ENCODE measurements around the gene GBA3. TPM values are rescaled to one million over a fixed set of nuclear protein-coding genes. Genes with fewer than 3 reads are reported as not detected.

Gene GBA3
- total RNA-seq, 1 donor from 2014 or later: not detected

DNA sequence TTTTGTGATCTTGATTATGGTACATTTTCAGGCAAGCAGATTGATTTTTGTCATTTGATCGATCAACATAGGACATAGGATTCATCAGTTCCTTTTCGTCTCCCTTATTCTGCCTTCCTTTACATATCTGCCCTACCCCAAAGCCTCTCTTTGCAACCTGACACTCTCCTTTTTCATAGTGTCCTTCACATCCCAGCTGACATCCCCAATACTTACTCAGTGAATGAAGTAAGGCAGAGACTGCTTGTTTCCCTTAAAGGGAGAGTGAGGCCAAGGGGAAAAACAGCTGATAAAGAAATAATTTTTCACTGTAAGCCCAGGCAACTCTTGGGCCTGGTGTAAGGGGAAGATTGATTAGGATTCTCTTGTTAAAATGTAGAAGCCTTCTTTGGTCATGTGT, 69.8 kb downstream of the GBA3 start:
- ATAC-seq (no peak), DNase-seq (no peak)
- intact Hi-C loops (cut with micrococcal nuclease): no loop called here

DNA sequence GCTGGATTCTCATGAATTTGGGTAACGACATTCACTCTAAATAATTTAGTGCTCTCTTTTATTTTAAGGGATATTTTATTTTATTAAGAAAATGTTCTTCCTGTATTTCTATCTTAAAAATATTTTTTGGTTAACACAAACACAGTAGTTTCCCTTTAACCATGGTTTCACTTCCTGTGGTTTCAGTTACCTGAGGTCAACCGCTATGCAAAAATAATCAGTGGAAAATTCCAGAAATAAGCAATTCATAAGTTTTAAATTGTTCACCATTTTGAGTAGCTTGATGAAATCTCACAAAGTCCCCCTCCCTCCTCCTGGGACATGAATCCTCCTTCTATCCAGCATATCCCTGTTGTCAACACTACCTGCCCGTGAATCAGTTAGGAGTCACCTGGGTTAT, 71.4 kb downstream of the GBA3 start:
- ATAC-seq (no peak), DNase-seq (no peak)
- intact Hi-C loops (cut with micrococcal nuclease): no loop called here

DNA sequence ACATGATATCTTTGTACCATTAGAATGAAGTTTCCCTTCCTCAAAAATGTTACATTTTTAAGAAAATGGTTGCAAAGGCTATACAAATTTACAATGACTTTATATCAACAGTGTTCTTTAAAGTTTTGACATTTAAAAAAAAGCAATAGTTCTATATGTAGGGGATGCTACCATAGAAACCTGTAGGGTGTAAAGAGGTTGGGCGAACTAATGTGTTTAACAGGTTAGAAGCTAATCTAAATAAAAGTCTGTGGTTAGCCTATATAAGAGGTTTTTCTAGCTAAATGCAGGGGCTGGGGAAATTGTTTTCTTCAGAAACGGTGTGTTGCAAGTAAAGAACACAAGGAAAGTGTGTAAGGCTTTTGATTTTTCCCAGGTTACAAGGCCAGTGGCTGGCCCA, 73.3 kb downstream of the GBA3 start:
- ATAC-seq (no peak), DNase-seq (no peak)
- intact Hi-C loops (cut with micrococcal nuclease): no loop called here

DNA sequence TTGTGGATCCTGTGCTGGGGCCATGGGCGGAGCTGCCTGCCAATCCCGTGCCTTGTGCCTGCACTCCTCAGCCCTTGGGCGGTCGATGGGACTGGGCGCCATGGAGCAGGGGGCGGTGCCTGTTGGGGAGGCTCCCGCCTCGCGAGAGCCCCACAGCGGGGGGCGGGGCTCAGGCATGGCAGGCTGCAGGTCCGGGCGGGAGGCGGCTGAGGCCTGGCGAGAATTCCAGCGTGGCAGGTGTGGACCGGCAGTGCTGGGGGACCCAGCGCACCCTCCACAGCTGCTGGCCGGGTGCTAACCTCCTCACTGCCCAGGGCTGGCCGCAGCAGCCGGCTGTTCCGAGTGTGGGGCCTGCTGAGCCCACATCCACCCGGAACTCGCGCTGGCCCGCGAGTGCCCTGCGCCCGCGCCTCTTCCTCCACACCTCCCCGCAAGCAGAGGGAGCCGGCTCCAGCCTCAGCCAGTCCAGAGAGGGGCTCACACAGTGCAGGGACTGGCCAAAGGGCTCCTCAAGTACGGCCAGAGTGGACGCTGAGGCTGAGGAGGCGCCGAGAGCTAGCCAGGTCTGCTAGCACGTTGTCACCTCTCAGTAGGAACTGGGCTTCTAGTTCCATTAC, 85.9 kb downstream of the GBA3 start:
- ATAC-seq (no peak), DNase-seq (peak; percentile 19)
- intact Hi-C loops (cut with micrococcal nuclease): no loop called here

DNA sequence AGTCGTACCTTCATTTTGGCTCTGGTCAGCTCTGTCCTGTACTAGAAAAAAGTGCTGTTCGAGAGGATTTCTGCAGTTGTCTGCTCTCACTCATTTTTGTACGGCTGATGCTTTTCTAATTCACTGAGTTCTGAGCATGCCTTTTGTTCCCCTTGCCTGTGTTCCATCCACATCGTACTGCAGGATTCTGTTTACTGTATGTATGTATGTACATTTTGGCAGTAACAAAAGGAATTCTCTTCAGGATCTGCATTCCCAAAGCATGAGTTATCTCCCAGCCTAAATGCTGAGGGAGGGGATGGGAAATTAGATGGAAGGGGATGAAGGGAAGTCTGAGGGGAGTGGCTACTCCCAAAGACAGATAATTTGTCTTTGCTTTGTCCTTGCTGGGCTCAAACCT, 87.6 kb downstream of the GBA3 start:
- no peak for DNase-seq

DNA sequence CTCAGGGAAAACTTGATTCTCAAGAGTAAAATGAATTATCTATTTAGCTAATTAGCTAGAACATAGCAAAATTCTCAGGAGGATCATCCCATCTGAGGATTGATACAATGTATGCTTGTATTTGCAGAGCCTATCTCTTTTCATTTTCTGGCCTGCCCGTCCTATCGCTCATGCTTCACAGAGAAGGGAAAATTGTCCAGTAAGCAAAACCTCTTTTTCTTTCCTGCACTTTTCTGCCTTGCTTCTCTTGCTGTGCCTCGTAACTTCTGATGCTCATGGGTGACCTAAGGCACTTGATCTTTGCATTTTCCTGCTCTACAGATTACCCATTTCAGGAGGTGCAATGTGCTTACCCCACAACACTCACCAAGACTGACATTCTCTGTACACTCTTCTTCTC, 88.1 kb downstream of the GBA3 start:
- DNase-seq (no peak), ATAC-seq (no peak)
- intact Hi-C loops (cut with micrococcal nuclease): no loop called here

More for the DNA sequence above, 87.6 kb downstream of the GBA3 start:
- ATAC-seq: no peak
- intact Hi-C loops (cut with micrococcal nuclease): no loop called here

DNA sequence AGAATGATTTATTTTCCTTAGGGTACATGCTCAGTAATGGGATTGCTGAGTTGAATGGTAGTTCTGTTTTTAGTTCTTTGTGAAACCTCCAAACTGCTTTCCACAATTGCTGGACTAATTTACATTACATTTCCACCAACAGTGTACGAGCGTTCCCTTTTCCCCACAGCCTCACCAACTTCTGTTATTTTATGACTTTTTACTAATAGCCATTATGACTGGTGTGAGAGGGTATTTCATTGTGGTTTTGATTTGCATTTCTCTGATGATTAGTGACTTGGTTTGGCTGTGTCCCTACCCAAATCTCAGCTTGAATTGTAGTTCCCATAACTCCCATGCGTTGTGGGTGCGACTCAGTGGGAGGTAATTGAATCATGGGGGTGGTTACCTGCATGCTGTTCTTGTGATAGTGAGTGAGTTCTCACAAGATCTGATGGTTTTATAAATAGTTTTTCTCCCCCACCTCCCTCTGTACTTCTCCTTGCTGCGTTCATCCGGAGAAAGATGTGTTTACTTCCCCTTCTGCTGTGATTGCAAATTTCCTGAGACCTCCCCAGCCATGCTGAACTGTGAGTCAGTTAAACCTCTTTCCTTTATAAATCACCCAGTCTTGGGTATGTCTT, 95.1 kb downstream of the GBA3 start:
- DNase-seq (no peak), ATAC-seq (no peak)
- intact Hi-C loops (cut with micrococcal nuclease): no loop called here

DNA sequence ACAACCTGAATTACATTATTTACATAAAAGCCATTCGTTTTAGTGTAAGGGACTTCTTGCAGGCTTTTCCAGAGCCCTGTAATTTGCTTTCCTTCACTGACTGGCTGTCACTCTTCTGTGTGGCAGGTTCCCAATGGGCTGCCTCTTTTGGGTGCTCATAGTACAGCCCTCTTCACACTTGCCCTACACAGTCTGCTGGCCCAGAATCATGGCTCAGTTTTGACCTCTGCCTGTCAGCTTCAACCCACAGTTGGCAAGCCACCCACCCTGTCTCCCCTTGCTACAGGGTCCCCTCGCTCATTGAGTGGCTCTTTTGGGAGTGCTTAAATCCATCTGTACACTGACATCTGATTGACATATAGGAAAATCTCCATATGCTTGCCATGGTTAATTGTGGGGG, 97.9 kb downstream of the GBA3 start:
- DNase-seq: no peak
- ATAC-seq: no peak
- intact Hi-C loops (cut with micrococcal nuclease): no loop called here

DNA sequence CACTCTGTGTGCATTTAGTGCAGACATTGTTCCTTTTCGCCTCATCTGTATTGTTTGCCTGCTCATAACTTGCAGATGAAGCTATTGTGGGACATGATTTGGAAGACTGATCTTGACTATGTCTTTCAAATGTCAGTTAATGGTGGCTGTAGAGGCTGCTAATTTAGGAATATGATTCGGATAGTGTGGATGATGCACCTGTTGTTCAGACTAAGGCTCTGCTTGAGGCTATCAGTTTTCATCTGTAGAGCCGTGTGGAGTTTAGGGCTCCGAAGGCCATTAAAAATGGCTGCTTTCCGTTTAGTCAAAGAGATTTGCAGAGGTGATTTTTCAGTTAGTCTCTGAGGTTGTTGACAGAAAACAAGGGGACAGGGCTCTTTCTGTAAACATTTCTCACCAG, 102.0 kb downstream of the GBA3 start:
- ATAC-seq (no peak), DNase-seq (no peak)
- intact Hi-C loops (cut with micrococcal nuclease): no loop called here

DNA sequence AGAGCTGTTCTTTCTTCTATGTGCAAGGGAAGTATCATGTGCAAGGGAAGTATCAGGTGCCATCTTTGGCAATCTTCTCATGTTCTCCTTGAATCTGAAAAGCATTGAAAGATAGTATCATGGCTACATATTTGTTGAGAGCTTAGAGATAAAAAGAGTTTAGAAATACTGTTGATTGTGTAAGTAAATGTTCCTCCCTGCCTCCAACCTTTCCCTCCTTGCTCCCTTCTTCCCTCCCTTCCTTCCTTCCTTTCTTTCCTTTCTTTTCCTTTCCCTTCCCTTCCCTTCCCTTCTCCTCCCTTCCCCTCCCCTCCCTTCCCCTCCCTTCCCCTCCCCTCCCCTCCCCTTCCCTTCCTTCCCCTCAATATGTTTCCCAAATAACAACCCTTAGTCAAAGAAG, 108.7 kb downstream of the GBA3 start:
- intact Hi-C loops (cut with micrococcal nuclease): no loop called here
- no peak for ATAC-seq
- no peak for DNase-seq

DNA sequence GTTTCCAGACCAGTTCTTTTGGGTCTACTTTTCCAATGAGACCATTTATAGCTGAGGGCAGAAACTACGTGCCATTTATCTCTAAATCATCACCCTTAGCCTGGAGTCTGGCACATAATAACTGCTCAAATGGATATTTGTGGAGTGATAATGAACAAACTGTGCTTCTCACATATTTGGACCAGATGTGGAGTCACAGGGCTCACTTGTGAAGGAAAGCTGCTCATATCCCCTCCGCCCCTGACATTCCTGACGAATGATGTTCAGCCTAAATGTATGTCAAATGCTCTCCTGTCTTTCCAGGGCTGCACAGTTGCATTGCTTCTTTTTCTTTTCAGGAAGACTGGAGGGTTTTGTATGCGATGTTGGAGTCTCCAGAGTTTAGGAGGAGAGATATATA, 110.1 kb downstream of the GBA3 start:
- intact Hi-C loops (cut with micrococcal nuclease): no loop called here
- no peak for ATAC-seq
- no peak for DNase-seq

DNA sequence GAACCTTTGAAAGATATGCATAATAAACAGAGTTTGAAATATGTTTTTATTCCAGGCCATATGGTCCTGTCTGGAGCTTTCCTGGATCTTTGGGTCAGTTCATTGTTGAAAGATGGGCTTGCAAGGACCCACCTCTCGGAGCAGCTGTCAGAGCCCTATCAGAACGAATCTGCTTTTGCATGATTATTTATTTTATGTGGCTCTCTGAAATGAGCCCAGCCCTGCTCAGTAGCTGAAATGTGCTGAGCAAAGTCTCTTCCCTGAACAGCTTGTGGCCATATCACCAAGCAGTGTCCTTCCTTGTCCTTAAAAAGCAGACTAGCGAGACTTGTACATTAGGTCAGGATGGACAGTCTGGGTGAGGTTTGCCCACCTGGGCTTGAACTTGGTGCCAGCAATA, 110.8 kb downstream of the GBA3 start:
- no peak for ATAC-seq
- intact Hi-C loops (cut with micrococcal nuclease): no loop called here
- no peak for DNase-seq

DNA sequence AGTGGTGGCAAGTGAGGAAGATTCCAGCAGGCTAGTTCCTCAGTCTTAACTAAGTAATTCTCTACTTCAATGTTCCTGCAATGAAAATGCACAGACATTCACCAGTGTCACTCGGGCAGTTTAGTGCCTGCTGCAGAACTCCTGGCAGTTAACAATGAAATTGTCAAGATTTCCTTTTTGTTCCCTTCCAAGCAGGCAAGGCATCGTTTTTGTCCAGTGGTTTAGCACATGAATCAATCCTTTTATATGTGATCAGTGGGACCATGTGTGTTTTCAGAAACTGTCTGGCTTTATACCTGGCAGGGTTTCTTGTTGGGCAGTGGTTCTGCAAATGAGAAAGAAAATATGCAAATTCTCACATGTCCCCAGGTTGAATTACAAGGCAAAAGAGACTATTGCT, 122.2 kb downstream of the GBA3 start:
- ATAC-seq: no peak
- no peak for DNase-seq
- intact Hi-C loops (cut with micrococcal nuclease): no loop called here

DNA sequence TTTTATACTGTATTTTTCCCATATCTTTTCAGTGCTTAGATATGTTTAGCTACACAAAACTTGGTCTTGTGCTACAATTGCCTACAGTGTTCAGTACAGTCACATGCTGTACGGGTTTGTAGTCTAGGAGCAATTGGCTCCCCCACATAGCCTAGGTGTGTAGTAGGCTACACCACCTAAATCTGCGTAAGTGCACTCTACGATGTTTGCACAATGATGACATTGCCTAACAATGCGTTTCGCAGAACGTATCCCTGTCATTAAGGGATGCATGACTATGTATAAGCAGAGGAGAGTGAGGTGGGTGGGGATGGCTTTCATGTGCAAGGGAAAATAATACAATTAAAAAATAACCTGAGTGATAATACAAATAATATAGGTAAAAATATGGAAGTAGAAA, 131.4 kb downstream of the GBA3 start:
- no peak for DNase-seq
- no peak for ATAC-seq
- intact Hi-C loops (cut with micrococcal nuclease): no loop called here

DNA sequence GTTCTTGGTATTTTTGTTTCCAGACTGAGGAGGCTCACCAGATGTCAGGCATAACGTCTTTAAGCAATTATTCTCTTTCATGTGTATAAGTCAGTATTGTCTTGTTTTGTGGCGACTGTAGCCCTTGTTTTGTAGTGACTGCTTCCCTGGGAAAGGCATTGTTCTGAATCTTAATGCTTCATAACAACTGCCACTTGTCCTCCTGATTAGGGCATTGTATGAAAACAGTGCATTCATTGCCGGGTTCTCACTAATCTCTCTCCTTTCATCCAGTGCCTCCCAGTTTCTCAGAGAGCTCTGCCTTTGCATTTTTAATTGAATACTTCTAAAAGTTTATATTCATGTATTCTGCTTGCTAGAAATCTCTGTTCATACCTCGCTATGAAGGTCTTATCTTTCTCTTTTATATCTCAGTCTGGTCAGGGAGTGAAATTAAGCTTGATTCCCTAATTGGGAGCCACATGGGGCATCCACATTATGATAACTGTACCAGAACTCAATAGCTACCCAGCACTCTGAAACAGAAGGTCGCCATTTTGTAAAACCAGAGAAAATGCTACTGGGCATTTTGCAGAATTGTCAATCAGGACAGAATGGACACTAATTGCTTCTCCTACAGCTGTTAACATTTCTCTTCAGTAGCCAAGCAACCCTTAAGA, 149.8 kb downstream of the GBA3 start:
- DNase-seq (no peak), ATAC-seq (no peak)

DNA sequence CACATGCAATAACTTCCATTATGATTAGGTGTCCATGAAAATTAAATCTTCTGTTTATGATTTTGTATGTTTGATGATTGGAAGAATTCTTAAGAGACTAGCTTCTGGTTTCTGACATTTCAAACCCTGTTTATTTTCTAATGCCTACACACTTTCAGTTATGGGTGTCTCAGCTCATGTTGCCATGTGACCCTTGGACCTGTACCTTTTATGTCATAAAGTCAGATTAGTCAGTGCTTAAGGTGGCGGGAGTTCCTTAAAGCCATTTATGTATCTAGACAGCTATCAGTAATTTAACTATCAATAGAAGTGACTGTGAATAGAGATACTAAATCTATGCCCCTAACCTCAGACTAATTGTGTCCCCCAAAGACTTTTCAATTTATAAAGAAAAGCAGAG, 155.6 kb downstream of the GBA3 start:
- DNase-seq (no peak), ATAC-seq (no peak)
- intact Hi-C loops (cut with micrococcal nuclease): no loop called here

More for the DNA sequence above, 149.8 kb downstream of the GBA3 start:
- intact Hi-C loops (cut with micrococcal nuclease): no loop called here

DNA sequence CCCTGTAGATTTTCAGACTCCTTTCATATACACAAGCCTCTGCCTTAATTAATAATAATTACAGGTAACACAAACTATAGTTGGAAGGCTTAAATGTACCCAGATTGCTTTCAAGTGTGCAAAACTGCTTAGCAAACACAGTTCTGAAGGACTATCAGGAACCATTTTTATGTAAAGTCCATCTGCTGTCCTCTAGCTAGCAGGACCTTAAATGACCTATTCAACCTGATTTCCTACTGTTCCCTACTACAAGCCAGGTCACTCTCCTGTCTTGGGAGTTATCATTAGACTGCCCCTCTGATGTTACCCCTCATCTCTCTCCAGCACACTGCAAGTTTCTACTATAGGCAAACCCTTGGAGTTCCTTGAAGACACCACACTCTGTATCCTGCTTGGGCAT, 157.3 kb downstream of the GBA3 start:
- intact Hi-C loops (cut with micrococcal nuclease): no loop called here
- DNase-seq (no peak), ATAC-seq (no peak)

DNA sequence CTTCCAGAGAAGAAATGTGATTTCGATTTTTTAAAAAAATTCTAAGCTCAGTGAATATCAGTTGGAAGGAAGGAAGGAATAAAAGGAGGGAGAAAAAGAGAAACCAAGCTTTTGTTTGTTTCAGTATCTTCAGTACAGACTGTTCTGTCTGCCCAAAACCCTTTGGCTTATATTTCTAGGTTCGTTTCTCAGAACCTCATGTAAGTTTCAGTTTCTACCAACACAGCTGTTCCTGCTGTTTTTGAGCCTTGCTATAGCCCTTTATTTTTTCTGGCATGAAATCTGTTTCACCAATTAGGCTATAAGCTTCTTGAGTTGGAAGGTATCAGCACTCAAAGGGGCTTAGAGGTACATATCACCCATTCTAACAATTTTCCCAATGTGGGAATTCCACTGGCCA, 157.9 kb downstream of the GBA3 start:
- intact Hi-C loops (cut with micrococcal nuclease): no loop called here
- DNase-seq: no peak
- ATAC-seq: no peak

DNA sequence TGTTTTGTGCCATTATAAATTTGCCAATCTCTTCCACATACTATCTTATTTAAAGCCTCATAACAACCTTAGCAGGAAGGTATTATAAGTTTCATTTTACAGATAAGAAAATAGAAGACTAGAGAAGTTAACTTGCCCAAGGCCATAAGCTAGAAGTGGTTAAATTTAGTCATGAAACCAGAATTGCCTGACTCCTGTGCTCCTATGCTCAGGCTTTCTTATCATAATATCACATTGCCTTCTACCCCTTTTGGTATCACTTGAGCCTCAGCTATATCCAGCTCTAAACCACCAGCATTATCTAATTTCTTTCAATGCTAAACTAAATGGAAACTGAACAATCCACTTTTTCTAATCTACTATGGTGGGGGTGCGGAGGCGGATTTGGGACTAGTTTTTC, 164.7 kb downstream of the GBA3 start:
- intact Hi-C loops (cut with micrococcal nuclease): no loop called here
- DNase-seq (no peak), ATAC-seq (no peak)

DNA sequence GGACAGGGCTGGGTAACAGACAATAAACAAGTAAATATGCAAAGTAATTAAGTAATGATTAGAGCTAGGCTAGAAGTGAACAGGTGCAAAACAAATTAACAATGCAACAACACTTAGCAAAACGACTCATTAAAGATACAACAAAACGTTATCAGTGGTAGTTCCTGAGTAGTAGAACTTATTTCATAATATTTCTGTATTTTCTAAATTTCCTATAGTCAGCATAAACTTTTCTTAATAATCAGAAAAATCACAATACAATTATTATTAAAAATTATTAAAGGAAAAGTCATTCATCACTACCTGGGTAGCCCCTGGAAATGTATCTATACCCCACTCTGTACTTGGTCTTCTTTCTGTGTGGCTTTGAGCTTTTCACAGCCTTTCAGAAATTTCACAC, 166.6 kb downstream of the GBA3 start:
- no peak for DNase-seq
- no peak for ATAC-seq
- intact Hi-C loops (cut with micrococcal nuclease): no loop called here
